PFSK-1 (cell line): ENCODE data around the gene NDFIP2.

Source experiments
- POLR2AphosphoS5 ChIP-seq: IDR thresholded peaks from 2 replicates; pipeline ENCODE4 v1.6.1; 2012; ENCODE audit warnings: low read depth, mild to moderate bottlenecking, control low read depth, low read length, moderate library complexity
- SIN3A ChIP-seq: IDR thresholded peaks from 2 replicates; pipeline ENCODE4 v1.6.1; 2012; ENCODE audit warnings: mild to moderate bottlenecking, low read length, moderate library complexity, borderline replicate concordance; ENCODE audit not compliant: insufficient read depth
- TAF1 ChIP-seq: IDR thresholded peaks from 2 replicates; pipeline ENCODE4 v1.6.1; 2012; ENCODE audit warnings: low read length, control low read depth, borderline replicate concordance; ENCODE audit not compliant: insufficient read depth
- TF ChIP-seq, protein P1 (sequence below), 2 experiments: IDR thresholded peaks; 2 replicates each; pipeline versions ENCODE4 v1.6.1 to v1.8.0; 2011 to 2012; ENCODE audit warnings: low read depth in 2 of 2, low read length in 2 of 2, control low read depth in 1 of 2, inconsistent platforms in 1 of 2, mild to moderate bottlenecking in 1 of 2, moderate library complexity in 1 of 2; ENCODE audit not compliant: insufficient read depth in 1 of 2

DNA sequence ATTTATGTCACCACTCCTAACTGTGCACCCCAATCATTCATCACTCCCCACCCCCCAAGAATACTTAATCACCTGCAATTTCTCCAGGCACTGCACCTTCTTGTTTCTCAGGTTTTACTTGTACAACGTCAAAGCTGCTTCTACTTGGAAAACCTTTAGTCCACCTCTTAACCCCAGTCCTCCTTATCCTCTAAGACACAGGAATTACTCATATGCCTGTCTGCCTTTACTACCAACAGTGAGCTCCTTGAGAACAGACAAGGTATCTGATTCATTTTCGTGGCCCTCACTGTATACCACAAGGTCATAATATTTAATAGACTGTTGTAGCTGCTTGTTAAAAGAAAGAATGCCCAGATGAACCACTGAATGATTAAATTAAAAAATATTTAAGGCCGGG lies 21.0 kb upstream of the NDFIP2 start:
- TF ChIP-seq TAF1 (no peak), POLR2AphosphoS5 (no peak), SIN3A (no peak)
- TF ChIP-seq, protein P1, sequence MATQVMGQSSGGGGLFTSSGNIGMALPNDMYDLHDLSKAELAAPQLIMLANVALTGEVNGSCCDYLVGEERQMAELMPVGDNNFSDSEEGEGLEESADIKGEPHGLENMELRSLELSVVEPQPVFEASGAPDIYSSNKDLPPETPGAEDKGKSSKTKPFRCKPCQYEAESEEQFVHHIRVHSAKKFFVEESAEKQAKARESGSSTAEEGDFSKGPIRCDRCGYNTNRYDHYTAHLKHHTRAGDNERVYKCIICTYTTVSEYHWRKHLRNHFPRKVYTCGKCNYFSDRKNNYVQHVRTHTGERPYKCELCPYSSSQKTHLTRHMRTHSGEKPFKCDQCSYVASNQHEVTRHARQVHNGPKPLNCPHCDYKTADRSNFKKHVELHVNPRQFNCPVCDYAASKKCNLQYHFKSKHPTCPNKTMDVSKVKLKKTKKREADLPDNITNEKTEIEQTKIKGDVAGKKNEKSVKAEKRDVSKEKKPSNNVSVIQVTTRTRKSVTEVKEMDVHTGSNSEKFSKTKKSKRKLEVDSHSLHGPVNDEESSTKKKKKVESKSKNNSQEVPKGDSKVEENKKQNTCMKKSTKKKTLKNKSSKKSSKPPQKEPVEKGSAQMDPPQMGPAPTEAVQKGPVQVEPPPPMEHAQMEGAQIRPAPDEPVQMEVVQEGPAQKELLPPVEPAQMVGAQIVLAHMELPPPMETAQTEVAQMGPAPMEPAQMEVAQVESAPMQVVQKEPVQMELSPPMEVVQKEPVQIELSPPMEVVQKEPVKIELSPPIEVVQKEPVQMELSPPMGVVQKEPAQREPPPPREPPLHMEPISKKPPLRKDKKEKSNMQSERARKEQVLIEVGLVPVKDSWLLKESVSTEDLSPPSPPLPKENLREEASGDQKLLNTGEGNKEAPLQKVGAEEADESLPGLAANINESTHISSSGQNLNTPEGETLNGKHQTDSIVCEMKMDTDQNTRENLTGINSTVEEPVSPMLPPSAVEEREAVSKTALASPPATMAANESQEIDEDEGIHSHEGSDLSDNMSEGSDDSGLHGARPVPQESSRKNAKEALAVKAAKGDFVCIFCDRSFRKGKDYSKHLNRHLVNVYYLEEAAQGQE (IDR thresholded peaks at IDR 0.05; ENCODE audit: insufficient read depth in 1 of 2, low read depth in 2 of 2, low read length in 2 of 2), result no peak
